ENCODE measurements around the gene TSPAN4. TPM values are rescaled to one million over a fixed set of nuclear protein-coding genes. Genes with fewer than 3 reads are reported as not detected.

Gene TSPAN4
- total and polyA plus RNA-seq, 4 donors, result 68.3 to 197 (median 134) TPM

GRCh38 chr11:894575-895201 lies 52.0 kb downstream of the TSPAN4 start:
- Histone ChIP-seq H3K9me3 (ENCODE audit: control insufficient read depth in 4 of 4, insufficient read depth in 3 of 4, low read length in 3 of 4) (no peaks in the 10 kb centered on the region), H3K4me3 (no peak overlapping the region), H3K36me3 (ENCODE audit: control insufficient read depth in 4 of 4, insufficient read depth in 4 of 4, low read length in 4 of 4) (peaks cover 0 to 19% (median 4%) of the 10 kb centered on the region in 4 donors), H3K27me3 (ENCODE audit: control insufficient read depth in 3 of 3, insufficient read depth in 3 of 3, low read length in 2 of 3) (no peaks in the 10 kb centered on the region), H3K4me1 (ENCODE audit: control insufficient read depth in 5 of 5, insufficient read depth in 5 of 5, low read length in 5 of 5) (peaks cover 0 to 12% (median 0%) of the 10 kb centered on the region in 5 donors), H3K9ac (ENCODE audit: insufficient read depth in 1 of 2, low read length in 2 of 2) (no peak overlapping the region), H3K27ac (ENCODE audit: low read depth in 1 of 2, low read length in 1 of 2) (no peak overlapping the region)
- DNase-seq (no peak), ATAC-seq (ENCODE audit: insufficient read depth, low FRiP score) (no peak)
- TF ChIP-seq CTCF (IDR thresholded peaks at IDR 0.05; ENCODE audit: control extremely low read depth, extremely low read depth), result no peak
- 88 to 91% methylated on average over 11 to 12 of the region's 12 CpGs for WGBS, 2 donors

GRCh38 chr11:895331-896110 lies 52.9 kb downstream of the TSPAN4 start:
- H3K36me3 ChIP-seq (ENCODE audit: control insufficient read depth in 4 of 4, insufficient read depth in 4 of 4, low read length in 4 of 4), result peaks cover 0 to 27% (median 8%) of the 10 kb centered on the region in 4 donors
- H3K27ac ChIP-seq (ENCODE audit: low read depth in 1 of 2, low read length in 1 of 2), result no peak overlapping the region
- no peak for TF ChIP-seq CTCF (IDR thresholded peaks at IDR 0.05; ENCODE audit: control extremely low read depth, extremely low read depth)
- 84 to 88% methylated on average over 26 of the region's 26 CpGs for WGBS, 2 donors
- ATAC-seq (ENCODE audit: insufficient read depth, low FRiP score) (no peak), DNase-seq (no peak)
- no peaks in the 10 kb centered on the region for H3K27me3 ChIP-seq (ENCODE audit: control insufficient read depth in 3 of 3, insufficient read depth in 3 of 3, low read length in 2 of 3)
- no peak overlapping the region for H3K4me3 ChIP-seq
- H3K4me1 ChIP-seq (ENCODE audit: control insufficient read depth in 5 of 5, insufficient read depth in 5 of 5, low read length in 5 of 5), result peaks cover 0 to 11% (median 0%) of the 10 kb centered on the region in 5 donors
- H3K9ac ChIP-seq (ENCODE audit: insufficient read depth in 1 of 2, low read length in 2 of 2), result no peak overlapping the region
- no peaks in the 10 kb centered on the region for H3K9me3 ChIP-seq (ENCODE audit: control insufficient read depth in 4 of 4, insufficient read depth in 3 of 4, low read length in 3 of 4)

DNA sequence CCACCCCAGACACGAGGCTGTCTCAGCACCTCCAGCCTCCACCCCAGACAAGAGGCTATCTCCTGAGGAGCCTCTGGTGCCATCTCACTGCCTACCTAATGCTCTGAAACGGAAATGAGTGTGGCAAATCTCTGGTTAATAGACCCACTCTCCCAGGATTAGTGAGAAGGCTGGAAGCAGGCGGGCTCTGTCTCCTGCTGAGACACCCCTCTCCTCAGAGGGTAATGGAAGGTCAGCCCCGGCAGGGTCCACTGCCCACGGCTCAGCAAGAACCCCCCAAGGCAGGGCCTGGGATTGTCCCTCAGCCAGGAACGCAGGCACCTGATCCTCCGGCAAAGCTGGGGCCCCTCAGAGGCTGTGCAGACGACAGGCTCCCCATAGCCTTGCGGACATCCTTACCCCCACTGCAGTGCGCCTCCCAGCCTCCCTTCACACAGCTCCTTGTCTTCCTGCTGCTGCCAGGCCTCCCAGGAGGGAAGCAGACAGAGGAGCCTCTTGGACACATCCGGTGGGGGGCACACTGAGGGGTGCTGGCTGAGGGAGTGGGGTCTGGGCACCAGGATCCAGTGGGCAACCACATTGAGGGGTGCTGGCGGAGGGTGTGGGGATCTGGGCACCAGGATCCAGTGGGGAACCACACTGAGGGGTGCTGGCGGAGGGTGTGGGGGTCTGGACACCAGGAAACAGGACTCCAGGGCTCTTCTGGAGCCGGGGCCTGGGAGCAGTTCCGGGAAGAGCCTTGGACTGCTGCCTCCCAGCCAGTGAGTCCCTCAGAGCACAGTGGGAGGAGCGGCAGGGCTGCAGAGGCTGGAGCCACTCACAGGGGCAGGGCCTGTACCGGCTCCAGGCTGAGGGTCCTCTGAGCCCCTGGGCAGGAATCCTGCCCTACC lies 54.8 kb downstream of the TSPAN4 start:
- no peak overlapping the region for H3K4me3 ChIP-seq
- WGBS, 2 donors, result 86 to 92% methylated on average over 16 to 17 of the region's 17 CpGs
- H3K9me3 ChIP-seq (ENCODE audit: control insufficient read depth in 4 of 4, insufficient read depth in 3 of 4, low read length in 3 of 4), result no peaks in the 10 kb centered on the region
- ATAC-seq (ENCODE audit: insufficient read depth, low FRiP score) (no peak), DNase-seq (peak in 1 of 3 donors; percentile 34)
- no peak overlapping the region for H3K9ac ChIP-seq (ENCODE audit: insufficient read depth in 1 of 2, low read length in 2 of 2)
- no peak overlapping the region for H3K27ac ChIP-seq (ENCODE audit: low read depth in 1 of 2, low read length in 1 of 2)
- H3K4me1 ChIP-seq (ENCODE audit: control insufficient read depth in 5 of 5, insufficient read depth in 5 of 5, low read length in 5 of 5), result no peaks in the 10 kb centered on the region
- H3K36me3 ChIP-seq (ENCODE audit: control insufficient read depth in 4 of 4, insufficient read depth in 4 of 4, low read length in 4 of 4), result peaks cover 7 to 42% (median 16%) of the 10 kb centered on the region in 4 donors
- no peaks in the 10 kb centered on the region for H3K27me3 ChIP-seq (ENCODE audit: control insufficient read depth in 3 of 3, insufficient read depth in 3 of 3, low read length in 2 of 3)
- TF ChIP-seq CTCF (IDR thresholded peaks at IDR 0.05; ENCODE audit: control extremely low read depth, extremely low read depth), result no peak
